Subcutaneous preadipocyte (primary cell): ENCODE measurements around the gene NDUFS4. TPM values are rescaled to one million over a fixed set of nuclear protein-coding genes. Genes with fewer than 3 reads are reported as not detected.

Experiments used
- total RNA-seq: library from RNA; depleted of rRNA; stranded (reverse); fragments of >200 nt; gene quantifications from 2 replicates; pipeline ENCODE4 v1.2.3, GENCODE V29; 2012

Gene NDUFS4
- total RNA-seq: 56.9 and 80.1 TPM in 2 replicates

GRCh38 chr5:53560506-53561191, at the start of gene NDUFS4:
Gene NDUFS4, plus strand, starts transcription at chr5:53560639. Its CDS starts 24 bp downstream, at chr5:53560663.

Other genes starting within 250 kb of the NDUFS4 start
- gene FST, start 80.0 kb upstream of the NDUFS4 start, total RNA-seq: 31.6 and 91.1 TPM in 2 replicates